ENCODE data around the gene SUMO3. TPM values are rescaled to one million over a fixed set of nuclear protein-coding genes. Genes with fewer than 3 reads are reported as not detected.

Gene SUMO3
- total and polyA plus RNA-seq, 2 of the 8 experiments (the other 6 are each of a cell fraction or from before 2014, with no cell fraction given), result 96.8 to 101 TPM

DNA sequence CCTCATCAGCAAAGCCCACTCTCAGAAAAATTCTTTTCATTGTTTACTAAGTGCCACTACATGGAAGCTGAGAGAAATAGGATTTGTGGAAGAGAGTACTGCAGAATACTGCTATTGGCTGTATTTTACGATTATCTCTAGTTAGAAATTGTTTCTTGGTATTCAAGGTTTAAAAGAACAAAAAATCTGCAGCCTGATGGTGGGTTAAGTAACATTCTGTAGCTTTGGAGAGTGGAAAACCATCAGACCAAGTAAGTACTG lies 28.3 kb upstream of the SUMO3 start:
- ChIA-PET POLR2A (ENCODE audit: partially characterized antibody) (interaction anchor here (0.6 to 2.3 kb wide), 4 partner anchors 14 to 848 kb away, joined by 3 to 5 read pairs (median 4); no protein-coding TSS in a partner anchor), CTCF (ENCODE audit: partially characterized antibody) (interaction anchor here (0.8 to 1.3 kb wide), 7 partner anchors 13 to 438 kb away, joined by 3 to 6 read pairs (median 3); partner anchors contain the start of gene PTTG1IP)
- Histone ChIP-seq H3K4me2 (ENCODE audit: insufficient read depth in 1 of 2, low read depth in 2 of 2, low read length in 2 of 2) (peak overlapping the region; percentile 40 to 57), H3K4me3 (ENCODE audit: extremely low read depth in 1 of 4, insufficient read depth in 2 of 4, low read depth in 3 of 4, low read length in 4 of 4) (peak overlapping the region; percentile 10 to 53 (median 24); a peak in 5 of 8 replicates), H3K9ac (replicated peaks in 1 of 4; ENCODE audit: extremely low read depth in 1 of 4, low read depth in 3 of 4, low read length in 3 of 4) (no peak overlapping the region; a peak in 1 of 7 replicates), H2BK5ac (ENCODE audit: low read depth, low read length) (no peak overlapping the region), H2BK20ac (ENCODE audit: low read length) (peak overlapping the region; percentile 64; the same call in 1 of the 2 replicates), H3K14ac (ENCODE audit: insufficient read length) (no peak overlapping the region), H3K23me2 (ENCODE audit: low read depth, low read length) (peaks cover 3% of the 10 kb centered on the region; the same call in 1 of the 2 replicates), H3K18ac (ENCODE audit: extremely low read depth, low read length) (no peak overlapping the region), H3K4ac (replicated peaks; ENCODE audit: insufficient read length, low read depth, low read length) (no peak overlapping the region), H2BK120ac (replicated peaks; ENCODE audit: low read depth, low read length) (no peak overlapping the region), H3K9me3 (ENCODE audit: insufficient read depth in 2 of 2, low read depth in 1 of 2, low read length in 1 of 2) (no peaks in the 10 kb centered on the region; a peak in 1 of 4 replicates), H3K79me1 (ENCODE audit: low read depth, low read length) (no peaks in the 10 kb centered on the region; the same call in 1 of the 2 replicates), H3K4me1 (replicated peaks in 1 of 4; ENCODE audit: control insufficient read depth in 3 of 4, insufficient read depth in 4 of 4, low read length in 3 of 4) (peaks cover 0 to 16% (median 4%) of the 10 kb centered on the region in 4 experiments; a peak in 5 of 7 replicates), H3K56ac (replicated peaks; ENCODE audit: insufficient read length, low read depth, low read length) (no peak overlapping the region), H3K79me2 (ENCODE audit: control insufficient read depth in 1 of 2, insufficient read depth in 2 of 2, low read length in 2 of 2) (no peaks in the 10 kb centered on the region), H3K27me3 (replicated peaks in 1 of 4; ENCODE audit: control insufficient read depth in 3 of 4, extremely low read depth in 1 of 4, insufficient read depth in 3 of 4, low read length in 3 of 4) (no peaks in the 10 kb centered on the region), H4K20me1 (replicated peaks in 1 of 2; ENCODE audit: control insufficient read depth in 1 of 2, insufficient read depth in 2 of 2, low read length in 2 of 2) (peaks cover 0 to 4% of the 10 kb centered on the region in 2 experiments), H3K27ac (ENCODE audit: low read depth, low read length) (no peak overlapping the region), H2BK12ac (ENCODE audit: low read depth, low read length) (no peak overlapping the region), H2BK15ac (ENCODE audit: low read length) (no peak overlapping the region; the same call in 1 of the 2 replicates), H3K36me3 (ENCODE audit: control insufficient read depth in 2 of 4, insufficient read depth in 4 of 4, low read length in 3 of 4) (peaks cover 12 to 22% (median 17%) of the 10 kb centered on the region in 4 experiments; a peak in 5 of 8 replicates), H4K8ac (ENCODE audit: extremely low read depth, insufficient read depth, low read length) (peak overlapping the region; percentile 11; the same call in 1 of the 2 replicates), H4K5ac (ENCODE audit: insufficient read length, low read depth, low read length) (no peak overlapping the region), H2AFZ (ENCODE audit: low read length) (no peak overlapping the region), H3K23ac (ENCODE audit: insufficient read length) (no peak overlapping the region), H4K91ac (replicated peaks; ENCODE audit: insufficient read length, low read length) (peak overlapping the region; percentile 66), H2AK5ac (ENCODE audit: low read depth, low read length) (no peak overlapping the region)
- TF ChIP-seq CREB1 (IDR thresholded peaks at IDR 0.05), result no peak
- TF ChIP-seq RNF2 (IDR thresholded peaks at IDR 0.05; ENCODE audit: borderline replicate concordance, low read depth, low read length, missing control alignments, poor library complexity, severe bottlenecking), result no peak
- no peak for TF ChIP-seq MAFK (IDR thresholded peaks at IDR 0.05; ENCODE audit: low read depth, low read length)
- FAIRE-seq (no peak), DNase-seq (ENCODE audit: low read depth in 1 of 2, low spot score in 2 of 2) (no peak)
- 81% methylated on average over 1 of the region's 1 CpG; no CpG with 5 or more reads in 1 of the 2 experiments for WGBS, 2 experiments (ENCODE audit: extremely low coverage in 1 of 2, insufficient coverage in 1 of 2, insufficient read length in 1 of 2, insufficient replicate concordance in 2 of 2, low coverage in 1 of 2, low lambda C conversion rate in 2 of 2, missing lambda C conversion rate in 1 of 2)
